Measurements from ENCODE around the gene GOLT1B.

Gene GOLT1B

DNA sequence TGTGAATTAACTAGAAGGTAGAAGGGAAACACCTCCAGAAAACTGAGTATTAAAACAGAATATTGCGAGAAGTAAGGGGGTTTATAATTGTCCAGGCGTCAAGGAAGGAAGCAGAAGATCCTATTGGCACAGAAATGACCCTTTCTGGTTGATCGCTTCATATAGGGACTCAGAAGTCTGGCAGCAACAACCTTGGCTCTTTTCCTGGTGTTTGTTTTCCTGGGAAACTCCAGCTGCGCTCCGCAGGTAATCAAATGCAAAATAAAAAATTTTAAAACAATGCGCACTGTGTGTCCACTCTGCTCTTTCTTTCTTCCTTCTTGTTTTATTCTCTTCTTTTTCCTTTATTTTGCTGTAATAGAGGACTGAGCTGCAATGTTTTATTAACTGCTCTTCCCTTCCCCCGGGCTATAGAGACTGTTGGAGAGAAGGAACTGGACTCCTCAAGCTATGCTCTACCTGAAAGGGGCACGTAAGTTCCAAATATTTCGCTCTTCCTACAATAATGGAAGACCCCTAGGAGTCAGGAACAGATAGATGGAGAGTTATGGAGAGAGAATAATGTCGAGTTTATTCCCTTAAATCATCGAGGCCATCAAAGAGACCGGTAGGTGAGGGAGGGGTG, 25.2 kb downstream of the GOLT1B start:
- TF ChIP-seq, protein P1, sequence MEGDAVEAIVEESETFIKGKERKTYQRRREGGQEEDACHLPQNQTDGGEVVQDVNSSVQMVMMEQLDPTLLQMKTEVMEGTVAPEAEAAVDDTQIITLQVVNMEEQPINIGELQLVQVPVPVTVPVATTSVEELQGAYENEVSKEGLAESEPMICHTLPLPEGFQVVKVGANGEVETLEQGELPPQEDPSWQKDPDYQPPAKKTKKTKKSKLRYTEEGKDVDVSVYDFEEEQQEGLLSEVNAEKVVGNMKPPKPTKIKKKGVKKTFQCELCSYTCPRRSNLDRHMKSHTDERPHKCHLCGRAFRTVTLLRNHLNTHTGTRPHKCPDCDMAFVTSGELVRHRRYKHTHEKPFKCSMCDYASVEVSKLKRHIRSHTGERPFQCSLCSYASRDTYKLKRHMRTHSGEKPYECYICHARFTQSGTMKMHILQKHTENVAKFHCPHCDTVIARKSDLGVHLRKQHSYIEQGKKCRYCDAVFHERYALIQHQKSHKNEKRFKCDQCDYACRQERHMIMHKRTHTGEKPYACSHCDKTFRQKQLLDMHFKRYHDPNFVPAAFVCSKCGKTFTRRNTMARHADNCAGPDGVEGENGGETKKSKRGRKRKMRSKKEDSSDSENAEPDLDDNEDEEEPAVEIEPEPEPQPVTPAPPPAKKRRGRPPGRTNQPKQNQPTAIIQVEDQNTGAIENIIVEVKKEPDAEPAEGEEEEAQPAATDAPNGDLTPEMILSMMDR (IDR thresholded peaks at IDR 0.05; ENCODE audit: extremely low read depth, insufficient read depth, missing control alignments), result no peak
- in situ Hi-C loops (cut with MboI; ENCODE audit: low pct_unique_long_range_greater_than_20kb, low sequenced_read_pairs, unreplicated experiment), result no loop called here
- DNase-seq (ENCODE audit: low spot score), result no peak

DNA sequence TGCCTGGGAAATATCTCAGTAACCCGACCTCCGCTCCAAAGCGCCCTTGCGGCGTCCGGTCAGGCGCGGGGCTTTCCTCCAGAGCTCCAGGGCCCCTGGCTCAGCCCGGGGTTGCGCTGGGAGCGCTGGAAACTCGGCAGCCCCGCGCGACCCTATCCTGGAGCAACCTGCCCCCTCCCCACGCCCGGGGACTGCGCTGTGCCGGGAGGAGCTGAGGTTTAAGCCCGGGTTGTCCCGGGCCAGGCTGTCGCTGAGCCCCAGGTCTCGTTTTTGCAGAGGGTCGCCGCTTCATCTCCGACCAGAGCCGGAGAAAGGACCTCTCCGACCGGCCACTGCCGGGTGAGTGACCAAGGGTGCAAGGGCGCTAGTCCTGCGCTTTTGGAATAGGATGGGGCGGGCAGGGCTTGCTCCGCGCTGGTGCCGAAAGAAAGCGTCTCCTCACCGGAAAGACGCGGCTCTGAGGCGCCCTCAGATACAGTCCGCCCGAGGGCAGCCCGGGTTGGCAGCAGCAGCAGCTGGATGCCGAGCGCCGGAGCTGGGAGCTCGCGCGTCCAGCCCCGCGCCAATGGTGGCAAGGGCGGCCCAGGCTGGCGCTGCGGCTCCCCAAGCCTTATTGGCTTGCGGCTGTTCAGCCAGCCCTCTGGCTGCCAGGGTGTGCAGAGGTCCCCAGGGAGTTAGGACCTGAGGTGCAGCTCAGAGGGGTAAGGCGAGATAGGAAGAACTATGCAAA, 26.0 kb downstream of the GOLT1B start:
- DNase-seq (ENCODE audit: low spot score), result peak; percentile 53
- in situ Hi-C loops (cut with MboI; ENCODE audit: low pct_unique_long_range_greater_than_20kb, low sequenced_read_pairs, unreplicated experiment), result no loop called here
- TF ChIP-seq, protein P1 (IDR thresholded peaks at IDR 0.05; ENCODE audit: extremely low read depth, insufficient read depth, missing control alignments), result no peak

DNA sequence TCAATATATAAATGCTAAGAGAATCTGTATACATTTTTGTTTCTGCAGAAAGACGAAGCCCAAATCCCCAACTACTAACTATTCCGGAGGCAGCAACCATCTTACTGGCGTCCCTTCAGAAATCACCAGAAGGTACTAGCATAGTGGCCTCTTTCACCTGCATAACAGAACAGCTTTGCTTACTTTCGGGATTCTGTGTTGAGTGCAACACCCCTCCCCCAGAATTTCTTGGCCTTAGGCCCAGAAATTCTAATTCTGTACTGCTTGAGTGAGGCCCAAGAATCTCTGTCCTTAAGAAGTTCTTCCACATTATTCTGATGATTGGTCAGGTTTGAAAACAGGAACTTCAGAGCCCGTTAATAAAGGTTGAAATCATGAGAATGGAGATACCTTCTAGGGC, 27.4 kb downstream of the GOLT1B start:
- DNase-seq (ENCODE audit: low spot score), result no peak
- TF ChIP-seq, protein P1 (IDR thresholded peaks at IDR 0.05; ENCODE audit: extremely low read depth, insufficient read depth, missing control alignments), result no peak
- in situ Hi-C loops (cut with MboI; ENCODE audit: low pct_unique_long_range_greater_than_20kb, low sequenced_read_pairs, unreplicated experiment), result no loop called here

DNA sequence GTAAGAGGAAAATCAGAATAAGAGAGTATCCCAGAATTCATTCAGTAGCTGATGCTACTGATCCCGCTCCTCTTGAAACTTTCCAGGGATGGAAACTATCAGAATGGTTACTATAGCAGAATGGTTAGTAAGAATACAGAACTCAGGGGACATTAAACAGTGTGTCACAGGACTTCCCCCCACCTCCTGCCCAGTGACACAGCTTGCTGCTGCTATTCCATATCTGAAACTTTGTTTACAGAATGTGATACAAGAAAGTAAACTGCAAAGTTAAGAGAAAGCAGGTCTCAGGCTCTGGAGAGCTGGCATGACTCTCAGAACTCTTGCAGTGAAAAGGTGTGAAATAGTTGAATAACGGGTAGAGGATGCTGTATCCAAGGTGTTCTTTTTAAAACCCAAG, 27.9 kb downstream of the GOLT1B start:
- TF ChIP-seq, protein P1 (IDR thresholded peaks at IDR 0.05; ENCODE audit: extremely low read depth, insufficient read depth, missing control alignments), result no peak
- in situ Hi-C loops (cut with MboI; ENCODE audit: low pct_unique_long_range_greater_than_20kb, low sequenced_read_pairs, unreplicated experiment), result no loop called here
- no peak for DNase-seq (ENCODE audit: low spot score)

DNA sequence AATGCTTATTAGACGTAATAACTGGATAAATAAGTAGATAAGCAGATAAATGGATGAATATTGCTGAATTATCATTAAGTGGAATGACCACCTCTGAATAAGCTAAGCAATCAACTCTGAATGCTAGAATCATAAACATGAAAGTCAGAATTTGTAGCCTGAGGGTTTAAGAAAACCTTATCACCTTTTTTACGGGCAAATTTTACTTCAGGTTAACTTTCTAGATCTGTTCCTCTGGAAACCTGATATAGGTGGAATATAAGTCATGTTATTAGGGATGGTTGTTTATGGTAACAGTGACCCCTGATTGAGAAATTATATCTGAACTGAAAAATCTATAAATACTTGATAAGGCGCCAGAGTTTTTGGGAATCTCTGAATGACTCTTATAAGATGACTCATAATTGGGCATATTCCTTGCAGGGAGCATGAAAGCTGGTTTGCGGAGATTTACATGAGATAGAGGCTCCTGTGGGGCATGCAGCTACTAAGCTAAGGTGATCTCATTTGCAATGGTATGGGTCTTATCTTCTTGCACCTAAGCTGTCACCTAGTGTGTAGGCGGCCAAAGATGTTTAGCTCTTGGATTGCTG, 36.6 kb downstream of the GOLT1B start:
- TF ChIP-seq, protein P1 (IDR thresholded peaks at IDR 0.05; ENCODE audit: extremely low read depth, insufficient read depth, missing control alignments), result no peak
- in situ Hi-C loops (cut with MboI; ENCODE audit: low pct_unique_long_range_greater_than_20kb, low sequenced_read_pairs, unreplicated experiment), result no loop called here
- no peak for DNase-seq (ENCODE audit: low spot score)

DNA sequence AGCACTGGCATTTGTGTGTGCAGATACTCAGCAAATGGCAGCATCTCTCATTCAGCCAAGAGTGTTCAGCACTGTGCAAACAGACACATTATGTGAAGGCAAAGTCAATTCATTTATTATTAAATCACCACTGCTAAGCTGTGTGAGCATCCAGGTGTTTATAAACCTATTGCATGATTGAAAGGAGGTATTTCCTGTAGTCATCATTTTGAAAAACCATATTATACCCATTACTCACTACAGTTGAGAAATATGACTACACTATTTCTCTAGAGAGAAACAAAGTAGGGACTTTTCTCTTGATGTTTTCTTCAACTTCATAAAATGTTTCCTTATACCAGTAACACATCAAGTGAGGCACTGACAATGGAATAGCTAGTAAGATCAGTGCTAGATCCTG, 38.2 kb downstream of the GOLT1B start:
- in situ Hi-C loops (cut with MboI; ENCODE audit: low pct_unique_long_range_greater_than_20kb, low sequenced_read_pairs, unreplicated experiment), result no loop called here
- DNase-seq (ENCODE audit: low spot score), result no peak
- TF ChIP-seq, protein P1 (IDR thresholded peaks at IDR 0.05; ENCODE audit: extremely low read depth, insufficient read depth, missing control alignments), result no peak

Data from GM13977 (cell line).